AG20443 (cell line): ENCODE measurements around the gene PAK1.

Source experiments
- DNase-seq: peaks from one replicate; pipeline ENCODE4 v3.0.0; 2012; ENCODE audit warnings: low spot score, mixed read lengths

The PAK1 gene

GRCh38 chr11:77472991-77473800 is 698 bp downstream of the PAK1 start:
- peak; percentile 39 for DNase-seq

- DNase-seq = no peak
Measured at GRCh38 chr11:77471558-77472193, 2.2 kb downstream of the PAK1 start.

- no peak for DNase-seq
Measured at GRCh38 chr11:77470971-77471370, 2.9 kb downstream of the PAK1 start.

GRCh38 chr11:77470504-77470903 is 3.4 kb downstream of the PAK1 start:
- no peak for DNase-seq

GRCh38 chr11:77468527-77468926 is 5.4 kb downstream of the PAK1 start:
- no peak for DNase-seq

GRCh38 chr11:77467993-77468392 is 5.9 kb downstream of the PAK1 start:
- no peak for DNase-seq

- no peak for DNase-seq
Measured at GRCh38 chr11:77467233-77467632, 6.7 kb downstream of the PAK1 start.

- no peak for DNase-seq
Measured at GRCh38 chr11:77457340-77457739, 16.6 kb downstream of the PAK1 start.

- no peak for DNase-seq
Measured at GRCh38 chr11:77455740-77456139, 18.2 kb downstream of the PAK1 start.

- DNase-seq = no peak
Measured at GRCh38 chr11:77454867-77455655, 18.8 kb downstream of the PAK1 start.

- DNase-seq = no peak
Measured at GRCh38 chr11:77450227-77450626, 23.7 kb downstream of the PAK1 start.

GRCh38 chr11:77449784-77450183 is 24.1 kb downstream of the PAK1 start:
- DNase-seq = no peak

- no peak for DNase-seq
Measured at GRCh38 chr11:77449060-77449521, 24.8 kb downstream of the PAK1 start.

- no peak for DNase-seq
Measured at GRCh38 chr11:77448269-77448668, 25.6 kb downstream of the PAK1 start.

- no peak for DNase-seq
Measured at GRCh38 chr11:77446911-77447629, 26.8 kb downstream of the PAK1 start.

GRCh38 chr11:77444261-77444660 is 29.6 kb downstream of the PAK1 start:
- peak; percentile 44 for DNase-seq

GRCh38 chr11:77442394-77443053 is 31.4 kb downstream of the PAK1 start:
- DNase-seq = no peak

GRCh38 chr11:77441426-77441825 is 32.5 kb downstream of the PAK1 start:
- DNase-seq = no peak

GRCh38 chr11:77440678-77441077 is 33.2 kb downstream of the PAK1 start:
- DNase-seq = no peak

- no peak for DNase-seq
Measured at GRCh38 chr11:77438487-77438886, 35.4 kb downstream of the PAK1 start.

GRCh38 chr11:77436969-77437368 is 36.9 kb downstream of the PAK1 start:
- DNase-seq = no peak

- no peak for DNase-seq
Measured at GRCh38 chr11:77436506-77436905, 37.4 kb downstream of the PAK1 start.
